ENCODE data around the gene CBS.
"Not testable (repeated sequence)": the region's sequence is repeated elsewhere in the genome, so short reads cannot be mapped to it uniquely, and the experiment has no call there.

The CBS gene

GRCh38 chr21:43068065-43068464 lies 7.6 kb downstream of the CBS start:
- not testable (repeated sequence) for H3K4me3 ChIP-seq (ENCODE audit: low read depth, low read length)

DNA sequence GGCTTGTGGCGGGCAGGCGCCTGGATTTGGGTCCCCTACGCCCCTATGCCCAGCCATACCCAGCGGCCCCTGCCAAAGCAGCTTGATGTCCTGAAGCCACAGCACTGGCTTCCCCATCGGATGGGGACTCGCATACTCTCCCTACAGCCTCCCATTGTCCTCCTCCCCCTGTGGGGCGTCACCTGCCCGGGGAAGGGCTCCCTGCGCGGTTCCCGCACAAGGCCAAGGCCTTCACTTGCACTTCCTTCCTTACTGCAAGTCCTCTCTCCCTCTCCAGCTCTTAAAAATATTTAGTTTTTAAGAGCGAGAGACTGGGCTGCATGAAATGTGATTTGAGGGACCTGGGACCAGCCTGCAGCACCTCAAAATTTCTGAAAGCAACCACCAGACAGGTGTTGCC lies 8.9 kb downstream of the CBS start:
- not testable (repeated sequence) for H3K4me3 ChIP-seq (ENCODE audit: low read depth, low read length)

DNA sequence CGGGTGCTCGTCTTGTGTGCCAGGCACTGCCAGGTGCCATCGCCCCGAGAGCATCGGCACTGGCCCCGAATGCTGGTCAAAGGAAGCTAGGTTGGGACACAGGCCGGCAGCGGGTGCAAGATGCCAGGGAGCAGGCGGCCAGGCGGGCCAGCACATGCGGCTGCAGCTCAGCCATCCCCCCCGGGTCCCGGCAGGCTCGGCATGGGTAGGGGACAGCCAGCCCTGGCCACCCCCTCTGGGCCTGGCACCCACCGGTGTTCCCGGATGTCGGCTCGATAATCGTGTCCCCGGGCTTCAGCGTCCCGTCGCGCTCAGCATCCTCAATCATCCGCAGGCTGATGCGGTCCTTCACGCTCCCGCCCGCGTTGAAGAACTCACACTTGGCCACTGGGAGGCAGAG lies 9.6 kb downstream of the CBS start:
- H3K4me3 ChIP-seq (ENCODE audit: low read depth, low read length): not testable (repeated sequence)

DNA sequence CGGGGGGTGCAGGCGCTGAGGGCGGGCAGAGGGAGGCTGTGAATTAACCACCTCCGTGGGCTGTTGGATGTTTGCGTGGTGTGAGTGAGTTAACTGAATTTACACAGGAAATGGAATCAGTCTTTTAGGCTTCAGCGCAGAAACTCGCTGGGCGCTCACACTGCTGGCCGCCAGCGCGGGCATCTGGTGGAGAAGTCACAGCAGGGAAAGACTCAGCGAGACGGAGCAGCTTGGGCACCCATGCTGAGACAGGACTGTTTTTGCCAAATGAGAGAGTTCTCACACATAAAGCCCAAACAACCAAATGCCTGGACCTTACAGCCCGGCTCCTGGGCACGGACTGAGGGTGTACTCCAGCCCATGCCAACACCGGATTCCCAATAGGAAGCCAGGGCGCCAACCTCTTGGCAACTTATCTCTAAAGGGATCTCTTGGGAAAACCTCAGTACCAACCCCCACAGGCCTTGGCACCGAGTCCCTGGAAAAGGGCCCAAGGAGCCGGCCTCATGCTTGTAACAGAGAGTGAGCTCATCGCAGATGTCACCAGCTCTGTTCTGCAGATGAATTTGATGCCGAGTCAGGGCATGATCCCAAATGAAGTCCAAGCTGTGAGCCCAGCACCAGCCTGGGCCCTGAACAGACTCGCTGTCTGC lies 11.2 kb downstream of the CBS start:
- not testable (repeated sequence) for H3K4me3 ChIP-seq (ENCODE audit: low read depth, low read length)

DNA sequence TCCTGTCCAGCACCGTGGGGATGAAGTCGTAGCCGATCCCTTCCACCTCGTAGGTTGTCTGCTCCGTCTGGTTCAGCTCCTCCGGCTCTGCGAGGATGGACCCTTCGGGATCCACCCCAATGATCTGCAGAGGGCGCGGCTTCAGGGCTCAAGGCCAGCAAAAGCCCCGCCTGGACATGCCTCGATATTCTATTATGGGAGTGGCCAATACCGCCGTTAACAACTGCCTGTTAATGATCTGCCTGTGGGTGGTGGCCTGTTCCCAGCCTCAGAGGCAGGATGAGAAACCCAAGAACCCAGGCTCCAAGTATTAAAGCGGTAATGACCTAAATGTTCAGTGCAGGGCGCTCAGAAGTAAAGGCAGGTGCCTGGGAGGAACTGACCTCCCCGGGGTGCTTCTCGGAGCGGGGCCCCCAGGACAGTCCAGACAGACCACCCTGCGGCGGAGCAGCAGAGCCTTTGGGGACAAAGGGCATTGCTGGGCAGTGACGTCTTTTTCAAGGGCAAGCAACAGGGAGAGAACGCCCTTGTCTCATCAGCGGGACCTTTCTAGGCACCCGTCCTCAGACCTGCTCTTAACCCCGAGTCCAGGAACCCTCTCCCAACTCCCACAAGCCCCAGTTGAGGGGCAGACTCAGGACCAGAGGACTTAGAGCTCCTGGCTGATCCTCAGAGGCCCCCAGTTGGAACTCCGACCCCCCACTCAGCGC lies 12.5 kb downstream of the CBS start:
- not testable (repeated sequence) for H3K4me3 ChIP-seq (ENCODE audit: low read depth, low read length)

DNA sequence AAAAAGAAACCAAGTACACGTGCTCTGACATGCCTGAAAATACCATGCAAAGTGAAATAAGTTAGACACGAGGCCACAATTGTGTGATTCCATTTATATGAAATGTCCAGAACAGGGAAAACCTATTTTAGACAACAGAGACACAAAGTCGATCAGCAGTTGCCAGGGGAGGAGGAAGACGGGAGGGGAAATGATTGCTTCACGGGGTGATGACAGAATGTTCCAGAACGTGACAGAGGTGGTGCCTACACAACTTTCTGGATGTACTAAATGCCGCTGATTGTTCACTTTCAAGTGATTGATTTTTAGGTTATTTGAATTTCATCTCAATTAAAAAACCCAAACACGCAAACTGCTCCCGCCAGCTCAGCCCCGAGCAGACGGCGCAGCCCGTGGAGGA lies 22.5 kb downstream of the CBS start:
- not testable (repeated sequence) for H3K4me3 ChIP-seq (ENCODE audit: low read depth, low read length)

GRCh38 chr21:43045876-43046821 lies 29.5 kb downstream of the CBS start:
- not testable (repeated sequence) for H3K4me3 ChIP-seq (ENCODE audit: low read depth, low read length)

- not testable (repeated sequence) for H3K4me3 ChIP-seq (ENCODE audit: low read depth, low read length)
These were observed 30.3 kb downstream of the CBS start for GRCh38 chr21:43045165-43045875.

DNA sequence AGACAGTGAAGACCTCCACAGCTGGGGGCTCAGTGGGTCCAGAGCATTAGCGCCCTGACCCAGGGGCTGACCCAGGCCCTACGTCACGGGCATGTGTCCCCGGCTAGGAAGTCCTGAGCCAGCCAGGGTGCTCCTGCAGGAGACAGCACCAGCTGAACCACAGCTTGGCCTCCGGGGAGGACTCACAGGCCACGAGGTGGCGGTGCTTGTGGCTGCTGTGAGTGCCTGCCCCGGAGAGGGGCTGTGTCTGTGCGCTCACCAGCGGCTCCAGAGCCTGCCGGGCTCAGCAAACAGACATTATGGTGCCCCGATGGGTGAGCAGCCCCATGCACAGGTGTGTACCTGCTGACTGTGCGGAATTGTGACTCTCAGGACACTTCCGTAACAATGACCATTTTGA lies 31.1 kb downstream of the CBS start:
- not testable (repeated sequence) for H3K4me3 ChIP-seq (ENCODE audit: low read depth, low read length)

DNA sequence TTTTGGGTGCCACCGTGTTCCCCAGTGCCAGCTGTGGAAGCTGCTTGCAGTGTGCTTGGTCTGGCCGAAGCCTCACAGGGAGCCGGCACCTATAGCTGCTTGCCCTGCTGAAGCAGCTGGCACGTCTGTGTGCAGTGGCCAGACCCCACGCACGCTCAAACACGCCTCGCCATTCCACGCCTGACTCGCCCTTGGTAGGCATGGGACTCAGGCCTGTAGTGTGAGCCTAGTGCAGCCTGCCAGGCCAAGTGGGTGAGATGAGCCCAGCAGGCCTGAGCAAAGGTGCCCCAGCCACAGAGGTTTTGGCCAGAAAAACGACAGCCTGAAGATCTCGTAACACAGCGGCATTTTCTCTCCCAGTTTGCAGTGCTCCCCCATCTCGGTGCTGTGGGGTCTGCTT lies 32.3 kb downstream of the CBS start:
- H3K4me3 ChIP-seq (ENCODE audit: low read depth, low read length): not testable (repeated sequence)

DNA sequence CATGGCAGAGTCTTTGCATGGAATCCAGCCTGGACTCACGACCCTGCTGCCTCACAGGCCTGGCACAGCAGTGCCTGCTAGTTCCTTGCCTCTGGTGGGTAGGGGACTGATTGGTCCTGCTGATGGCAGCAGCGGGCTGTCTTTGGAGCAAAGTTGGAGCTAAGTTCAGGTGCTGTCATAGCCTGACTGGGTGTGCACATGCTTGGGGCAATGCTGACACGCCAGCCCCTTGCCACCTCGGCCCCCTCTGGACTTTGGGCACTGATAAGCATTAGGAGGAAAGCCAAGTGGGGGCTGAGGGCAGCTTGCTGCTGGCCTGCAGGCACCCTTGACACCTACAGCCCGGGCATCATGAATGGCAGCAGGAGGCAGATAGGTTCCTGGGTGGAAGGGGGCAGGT lies 33.5 kb downstream of the CBS start:
- not testable (repeated sequence) for H3K4me3 ChIP-seq (ENCODE audit: low read depth, low read length)

- not testable (repeated sequence) for H3K4me3 ChIP-seq (ENCODE audit: low read depth, low read length)
These were observed 37.0 kb downstream of the CBS start for GRCh38 chr21:43038659-43039044.

DNA sequence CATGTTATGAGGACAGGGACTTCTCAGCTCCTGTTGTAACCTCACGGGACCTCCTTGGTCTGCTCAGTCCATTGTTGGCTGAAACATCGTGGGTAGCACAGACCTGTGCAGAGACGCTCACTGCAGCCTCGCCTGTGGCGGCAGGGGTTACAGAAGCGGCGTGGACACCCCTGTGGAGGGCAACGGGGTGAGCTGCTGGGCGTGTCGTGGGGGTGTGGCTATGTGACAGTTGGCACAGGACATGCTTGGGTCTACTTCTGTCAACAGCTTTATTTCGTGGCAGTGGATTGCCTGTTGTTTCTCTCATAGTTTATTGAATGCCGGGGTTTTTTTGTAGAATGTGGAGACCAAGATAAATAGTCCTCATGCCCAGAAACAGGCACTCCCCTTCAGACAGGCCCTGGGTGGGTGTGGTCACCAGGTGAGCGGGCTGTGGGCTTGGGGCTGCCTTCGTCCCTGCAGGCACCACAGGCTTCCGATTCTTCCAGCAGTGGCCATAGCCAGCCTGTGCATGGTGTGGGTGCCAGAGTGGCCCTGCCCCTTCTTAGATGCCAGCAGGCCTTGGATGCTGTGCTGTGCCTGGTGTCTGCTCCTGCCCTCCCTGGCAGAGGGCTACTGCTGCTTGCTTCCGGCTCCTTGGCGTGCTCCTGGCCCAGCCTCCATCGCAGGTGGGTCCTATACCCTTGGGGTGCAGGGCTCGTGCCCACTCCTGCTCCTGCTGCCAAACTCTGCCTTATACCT lies 37.5 kb downstream of the CBS start:
- H3K4me3 ChIP-seq (ENCODE audit: low read depth, low read length): not testable (repeated sequence)

- H3K4me3 ChIP-seq (ENCODE audit: low read depth, low read length): not testable (repeated sequence)
These were observed 38.7 kb downstream of the CBS start for GRCh38 chr21:43036889-43037288.

- H3K4me3 ChIP-seq (ENCODE audit: low read depth, low read length): no peak overlapping the region
These were observed 40.8 kb downstream of the CBS start for GRCh38 chr21:43034826-43035225.

DNA sequence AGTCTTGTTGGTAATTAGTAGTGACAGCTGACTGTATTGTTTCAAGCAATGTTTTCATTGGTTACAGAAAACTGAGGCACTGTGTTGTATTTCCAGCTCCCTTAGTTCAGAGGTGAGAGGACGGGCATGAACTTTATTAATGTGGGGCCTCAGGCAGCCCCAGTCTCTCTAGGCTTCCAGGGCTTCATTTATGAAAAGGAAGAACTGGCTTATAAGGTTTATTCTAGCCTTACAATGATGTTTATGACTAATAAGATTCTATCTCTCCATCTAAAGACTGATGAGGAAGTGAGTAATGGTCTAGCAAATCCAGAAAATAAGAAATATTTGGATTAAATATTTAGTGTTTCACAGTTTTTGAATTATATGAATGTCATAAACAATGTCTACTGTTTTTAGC lies 41.5 kb downstream of the CBS start:
- H3K4me3 ChIP-seq (ENCODE audit: low read depth, low read length): no peak overlapping the region

DNA sequence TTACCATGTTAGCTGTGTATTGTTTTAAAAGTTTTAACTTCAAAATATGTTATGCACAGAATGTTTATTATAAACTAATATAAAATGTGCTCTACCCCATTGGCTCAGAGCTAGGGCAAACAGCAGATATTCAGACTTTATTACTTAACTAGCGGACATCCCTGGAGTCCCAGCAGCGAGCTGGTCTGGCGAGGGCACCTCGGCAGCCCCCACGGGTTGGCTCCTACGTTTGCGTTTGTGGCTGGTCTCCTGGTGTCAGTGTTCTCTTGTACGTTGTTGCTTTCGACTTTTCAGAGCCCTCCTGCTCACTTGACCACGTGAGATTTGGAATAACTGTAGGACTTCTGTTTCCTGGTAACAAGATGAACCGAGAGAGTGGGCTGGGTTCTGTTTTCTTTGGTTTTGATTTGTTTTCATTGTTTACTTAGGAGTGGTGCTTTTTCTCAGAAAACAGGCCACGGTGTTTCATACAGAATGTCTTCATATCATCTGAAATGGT lies 44.5 kb downstream of the CBS start:
- H3K4me3 ChIP-seq (ENCODE audit: low read depth, low read length): no peak overlapping the region

DNA sequence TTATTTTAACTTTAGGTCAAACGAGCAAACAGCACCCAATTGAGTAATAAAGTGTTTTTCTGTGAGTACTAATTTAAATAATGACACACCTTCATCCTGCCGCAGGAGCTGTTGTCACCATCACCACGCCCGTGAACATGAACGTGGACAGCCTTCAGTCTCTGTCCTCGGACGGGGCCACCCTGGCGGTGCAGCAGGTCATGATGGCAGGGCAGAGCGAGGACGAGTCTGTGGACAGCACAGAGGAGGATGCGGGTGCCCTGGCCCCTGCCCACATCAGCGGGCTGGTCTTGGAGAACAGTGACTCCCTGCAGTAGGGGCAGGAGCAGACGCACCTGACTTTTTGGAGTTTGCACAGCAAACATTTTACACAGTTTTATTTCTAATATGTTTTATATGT lies 45.9 kb downstream of the CBS start:
- H3K4me3 ChIP-seq (ENCODE audit: low read depth, low read length): no peak overlapping the region

DNA sequence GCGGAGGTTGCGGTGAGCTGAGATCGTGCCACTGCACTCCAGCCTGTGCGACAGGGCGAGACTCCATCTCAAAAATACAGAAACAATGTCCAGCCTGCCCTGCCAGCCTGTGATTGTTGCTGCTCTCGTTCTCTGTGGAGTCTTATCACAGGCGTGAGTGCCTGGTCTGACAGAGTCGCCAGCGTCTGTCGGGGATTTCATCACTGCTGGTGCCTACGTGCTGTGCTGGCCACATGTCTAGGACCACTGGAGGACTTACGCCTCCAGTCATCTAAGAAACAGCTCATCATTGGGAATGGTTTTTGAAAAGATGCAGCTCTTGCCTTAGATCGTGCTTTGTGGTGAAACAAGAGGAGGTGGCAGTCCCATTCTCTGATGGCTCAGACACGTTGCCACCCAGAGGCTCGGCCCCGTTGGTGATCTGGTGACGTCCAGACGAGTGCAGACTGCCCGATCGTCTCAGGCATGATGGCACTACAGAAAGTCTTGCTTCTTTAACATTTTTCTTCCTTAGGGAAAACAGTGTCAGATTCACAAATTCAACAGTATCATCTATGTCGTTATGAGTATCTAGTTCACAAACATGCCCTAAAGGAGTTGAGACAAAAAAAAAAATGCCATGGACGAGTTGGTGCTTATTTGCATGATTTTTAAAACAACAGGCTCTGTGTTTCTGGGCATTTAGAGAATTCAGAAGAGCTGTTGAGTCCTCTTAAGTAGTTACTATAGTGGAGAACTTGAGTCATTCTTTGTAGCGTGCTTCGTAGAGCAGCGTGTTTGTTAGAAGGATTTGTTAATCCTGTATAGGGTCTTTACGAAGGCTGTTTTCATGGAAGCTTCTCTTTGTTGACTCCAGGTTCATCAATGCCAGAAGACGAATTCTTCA lies 47.5 kb downstream of the CBS start:
- no peak overlapping the region for H3K4me3 ChIP-seq (ENCODE audit: low read depth, low read length)

Data from iPS-11a (cell line).